ENCODE data around the gene LIMS4.
"Not testable (repeated sequence)": the region's sequence is repeated elsewhere in the genome, so short reads cannot be mapped to it uniquely, and the experiment has no call there.

Gene LIMS4, protein sequence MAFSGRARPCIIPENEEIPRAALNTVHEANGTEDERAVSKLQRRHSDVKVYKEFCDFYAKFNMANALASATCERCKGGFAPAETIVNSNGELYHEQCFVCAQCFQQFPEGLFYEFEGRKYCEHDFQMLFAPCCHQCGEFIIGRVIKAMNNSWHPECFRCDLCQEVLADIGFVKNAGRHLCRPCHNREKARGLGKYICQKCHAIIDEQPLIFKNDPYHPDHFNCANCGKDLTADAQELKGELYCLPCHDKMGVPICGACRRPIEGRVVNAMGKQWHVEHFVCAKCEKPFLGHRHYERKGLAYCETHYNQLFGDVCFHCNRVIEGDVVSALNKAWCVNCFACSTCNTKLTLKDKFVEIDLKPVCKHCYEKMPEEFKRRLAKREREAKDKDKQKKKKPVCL

GRCh38 chr2:110472171-110473058 lies at the start of gene LIMS4:
Gene LIMS4, minus strand, starts transcription at chr2:110472816. Its CDS starts 38 bp downstream, at chr2:110472778.
- not testable (repeated sequence) for DNase-seq

- DNase-seq: not testable (repeated sequence)
Observed at GRCh38 chr2:110499755-110500377, 27.2 kb upstream of the LIMS4 start.

DNA sequence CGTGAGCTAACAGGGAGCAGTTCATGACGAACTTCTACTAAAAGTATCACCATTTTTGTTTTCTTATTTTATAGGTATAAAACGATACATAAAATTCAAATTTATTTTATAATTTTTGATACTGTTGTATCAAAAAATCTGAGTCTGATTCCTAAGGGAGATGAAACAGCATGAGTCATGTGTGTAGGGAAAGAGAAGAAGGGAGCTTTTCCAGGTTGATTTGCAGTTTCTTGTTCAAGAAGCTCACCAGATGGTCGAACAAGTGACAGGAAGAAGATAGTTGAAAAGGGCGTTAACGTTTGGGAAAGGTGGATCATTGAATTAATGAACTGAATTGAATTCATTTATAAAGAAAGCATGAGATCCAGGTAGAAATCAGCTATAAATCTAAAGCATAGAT lies 23.4 kb upstream of the LIMS4 start:
- DNase-seq: not testable (repeated sequence)

- DNase-seq: not testable (repeated sequence)
Observed at GRCh38 chr2:110494488-110494887, 21.9 kb upstream of the LIMS4 start.

DNA sequence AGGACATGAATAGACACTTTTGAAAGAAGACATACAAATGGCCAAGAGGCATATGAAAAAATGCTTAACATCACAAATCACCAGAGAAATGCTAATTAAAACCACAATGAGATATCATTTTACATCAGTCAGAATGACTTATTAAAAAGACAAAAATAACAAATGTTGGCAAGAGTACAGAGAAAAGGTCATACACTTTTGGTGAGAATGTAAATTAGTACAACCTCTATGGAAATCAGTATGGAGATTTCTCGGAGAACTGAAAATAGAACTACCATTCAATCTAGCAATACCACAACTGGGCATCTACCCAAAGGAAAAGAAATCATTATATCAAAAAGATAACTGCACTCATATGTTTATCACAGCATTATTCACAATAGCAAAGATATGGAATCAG lies 16.4 kb upstream of the LIMS4 start:
- not testable (repeated sequence) for DNase-seq

- not testable (repeated sequence) for DNase-seq
Observed at GRCh38 chr2:110482697-110483096, 10.1 kb upstream of the LIMS4 start.

GRCh38 chr2:110481200-110481599 lies 8.6 kb upstream of the LIMS4 start:
- DNase-seq: not testable (repeated sequence)

DNA sequence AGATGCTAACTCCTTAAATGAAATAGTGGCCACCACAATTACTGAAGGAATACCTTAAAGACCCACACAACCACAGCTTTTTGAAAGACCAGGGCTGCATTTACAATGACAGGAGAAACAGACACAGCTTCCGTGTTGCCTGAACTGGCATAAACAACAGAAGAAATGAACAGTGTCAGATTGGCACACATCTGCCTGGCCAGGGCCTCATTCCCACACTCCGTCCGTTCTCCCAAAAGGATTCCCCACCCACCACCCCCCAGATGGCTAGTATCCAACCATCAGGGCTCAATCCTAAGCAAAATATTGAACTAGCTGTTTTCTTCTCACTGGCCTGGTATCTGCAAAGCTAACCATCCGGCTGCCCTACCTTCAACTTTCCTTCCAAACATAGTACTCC lies 7.5 kb upstream of the LIMS4 start:
- DNase-seq: not testable (repeated sequence)

DNA sequence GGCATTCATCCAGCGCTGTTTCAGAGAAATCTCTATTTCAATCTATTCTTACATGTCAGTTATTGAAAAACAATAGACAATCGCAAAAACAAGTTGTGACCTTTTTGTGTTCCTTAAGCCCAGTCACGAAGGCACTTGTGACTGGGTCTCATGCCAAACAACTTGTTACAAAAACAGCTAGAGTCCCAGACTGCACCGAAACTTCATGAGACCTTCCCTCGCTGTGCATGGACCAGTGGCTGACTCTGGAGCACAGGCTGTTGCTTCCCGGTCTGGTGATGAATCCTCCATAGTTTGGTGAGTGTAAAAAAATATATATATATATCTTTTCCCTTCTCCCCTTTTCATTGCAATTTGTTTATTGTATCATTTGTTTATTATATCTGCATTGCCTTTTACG lies 4.8 kb upstream of the LIMS4 start:
- DNase-seq: not testable (repeated sequence)

- DNase-seq: not testable (repeated sequence)
Observed at GRCh38 chr2:110476952-110477351, 4.3 kb upstream of the LIMS4 start.

GRCh38 chr2:110475627-110476359 lies 3.2 kb upstream of the LIMS4 start:
- not testable (repeated sequence) for DNase-seq

DNA sequence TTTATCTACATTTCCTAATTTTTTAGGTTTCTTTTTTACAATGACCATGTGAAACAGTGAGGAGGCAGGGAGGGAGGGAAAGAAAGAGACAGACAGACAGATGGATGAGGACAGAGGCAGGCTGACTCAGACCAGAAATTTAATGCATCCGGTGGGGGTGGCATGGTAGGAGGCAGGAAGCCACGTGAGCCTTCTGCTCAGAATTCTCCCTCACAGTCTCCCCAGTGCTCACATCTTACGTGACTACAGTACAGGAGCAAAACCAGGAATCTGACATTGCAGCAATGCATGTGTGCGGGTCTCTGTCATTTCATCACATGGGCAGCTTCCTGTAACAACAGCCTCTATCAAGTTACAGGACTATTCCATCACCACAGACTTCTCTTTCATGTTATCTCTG lies 2.3 kb upstream of the LIMS4 start:
- DNase-seq: not testable (repeated sequence)

DNA sequence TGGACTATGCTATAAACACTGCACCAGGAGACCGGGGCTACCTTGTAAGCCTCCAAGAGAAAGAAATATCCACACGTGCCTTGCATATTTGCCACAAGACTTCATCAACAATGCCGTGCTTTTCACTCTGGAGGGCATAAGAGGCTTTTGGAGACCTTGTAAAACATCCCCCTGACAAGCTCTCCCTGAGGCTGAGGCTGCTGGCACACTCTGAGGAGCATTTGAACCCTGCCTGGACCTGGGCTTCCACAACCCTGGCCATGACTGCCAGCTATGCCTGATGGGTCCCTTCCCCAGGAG lies 393 bp upstream of the LIMS4 start:
- not testable (repeated sequence) for DNase-seq

GRCh38 chr2:110468921-110469320 lies 3.7 kb downstream of the LIMS4 start:
- DNase-seq: not testable (repeated sequence)

DNA sequence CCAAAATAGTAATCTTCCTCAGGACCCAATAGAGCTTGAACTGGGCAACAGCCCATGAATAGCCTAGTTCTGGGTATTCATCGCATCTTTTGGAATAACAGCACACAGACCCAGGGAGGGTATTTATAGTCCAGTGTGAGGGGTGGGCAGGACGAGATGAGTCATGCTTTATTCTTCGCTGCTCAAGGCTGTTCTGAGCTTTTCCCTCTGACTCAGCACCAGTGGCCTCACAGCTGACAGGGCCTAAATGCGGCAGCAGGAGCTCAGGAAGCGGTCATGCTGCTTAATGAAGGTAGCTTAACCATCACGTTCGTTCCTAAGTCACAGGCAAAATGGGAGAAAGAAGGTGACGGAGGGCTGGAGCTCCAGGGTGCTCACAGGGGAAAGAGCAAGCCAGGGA lies 7.3 kb downstream of the LIMS4 start:
- not testable (repeated sequence) for DNase-seq

DNA sequence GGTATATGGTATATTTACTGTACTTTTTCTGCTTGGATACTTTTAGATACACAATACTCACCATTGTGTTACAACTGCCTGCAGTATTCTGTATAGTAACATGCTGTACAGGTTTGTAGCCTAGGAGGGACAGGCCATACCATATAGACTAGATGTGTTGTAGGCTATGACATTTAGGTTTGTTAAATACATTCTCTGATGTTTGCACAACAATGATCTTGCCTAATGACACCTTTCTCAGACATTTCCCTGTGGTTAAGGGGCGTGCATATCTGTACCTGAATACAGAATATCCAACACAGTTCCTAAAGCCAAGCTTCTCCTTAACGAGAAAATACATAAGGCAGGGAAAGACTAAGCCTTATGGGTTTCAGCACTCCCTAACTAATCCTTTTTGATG lies 10.2 kb downstream of the LIMS4 start:
- DNase-seq: not testable (repeated sequence)

- not testable (repeated sequence) for DNase-seq
Observed at GRCh38 chr2:110460318-110460717, 12.3 kb downstream of the LIMS4 start.

- not testable (repeated sequence) for DNase-seq
Observed at GRCh38 chr2:110457214-110457590, 15.4 kb downstream of the LIMS4 start.

- DNase-seq: not testable (repeated sequence)
Observed at GRCh38 chr2:110456291-110457213, 16.1 kb downstream of the LIMS4 start.

DNA sequence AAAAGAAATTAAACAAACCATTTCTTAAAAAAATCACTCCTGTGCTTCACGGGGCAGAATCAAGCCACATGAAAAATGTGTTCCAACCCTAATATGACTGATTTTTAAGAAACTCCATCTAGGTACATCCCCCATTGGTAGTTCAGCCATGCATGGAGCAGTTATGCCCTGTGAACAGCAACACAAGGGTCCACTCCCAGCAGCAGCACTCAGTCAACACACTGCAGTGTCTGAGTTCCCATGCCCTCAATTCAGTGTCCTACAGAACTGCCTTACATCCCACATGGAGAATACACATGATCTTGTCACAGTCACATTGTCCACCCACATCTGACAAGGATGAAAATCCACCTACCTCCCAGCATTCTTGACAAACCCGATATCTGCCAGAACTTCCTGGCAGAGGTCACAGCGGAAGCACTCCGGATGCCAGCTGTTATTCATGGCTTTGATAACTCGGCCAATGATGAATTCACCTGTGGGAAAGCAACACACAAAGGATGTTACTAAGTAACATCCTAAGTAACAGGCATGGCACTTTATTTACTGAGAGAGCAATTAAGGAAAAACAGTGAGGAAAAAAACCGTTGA lies 17.4 kb downstream of the LIMS4 start:
- DNase-seq: not testable (repeated sequence)

DNA sequence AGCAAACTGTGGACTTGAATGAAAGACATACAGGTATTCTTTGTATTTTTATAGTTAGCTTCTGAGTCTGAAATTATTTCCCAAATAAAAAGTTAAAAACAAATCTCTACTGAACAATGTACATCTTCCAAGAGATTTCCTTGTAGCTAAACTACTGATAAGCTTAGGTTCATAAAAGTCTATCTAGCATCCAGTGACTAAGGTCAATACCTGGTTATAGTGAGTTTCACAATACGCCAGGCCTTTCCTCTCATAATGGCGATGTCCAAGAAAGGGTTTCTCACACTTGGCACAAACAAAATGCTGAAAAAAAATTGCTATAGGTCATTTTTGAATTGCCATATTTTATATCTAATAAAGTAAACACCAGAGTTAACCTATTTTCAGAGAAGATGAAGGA lies 21.7 kb downstream of the LIMS4 start:
- not testable (repeated sequence) for DNase-seq
